Astrocyte (in vitro differentiated cells and primary cell): ENCODE data around the gene FCN2.

Experiments used
- EZH2 ChIP-seq: IDR thresholded peaks from 2 replicates; pipeline ENCODE4 v1.6.1; 2012; ENCODE audit warnings: mild to moderate bottlenecking, low read length, inconsistent platforms; ENCODE audit not compliant: insufficient read depth
- TF ChIP-seq, protein P1 (sequence below): IDR thresholded peaks from 2 replicates; pipeline ENCODE4 v1.5.1; 2011; ENCODE audit warnings: low read depth, mild to moderate bottlenecking, inconsistent platforms, low read length, moderate library complexity; ENCODE audit not compliant: insufficient read depth

DNA sequence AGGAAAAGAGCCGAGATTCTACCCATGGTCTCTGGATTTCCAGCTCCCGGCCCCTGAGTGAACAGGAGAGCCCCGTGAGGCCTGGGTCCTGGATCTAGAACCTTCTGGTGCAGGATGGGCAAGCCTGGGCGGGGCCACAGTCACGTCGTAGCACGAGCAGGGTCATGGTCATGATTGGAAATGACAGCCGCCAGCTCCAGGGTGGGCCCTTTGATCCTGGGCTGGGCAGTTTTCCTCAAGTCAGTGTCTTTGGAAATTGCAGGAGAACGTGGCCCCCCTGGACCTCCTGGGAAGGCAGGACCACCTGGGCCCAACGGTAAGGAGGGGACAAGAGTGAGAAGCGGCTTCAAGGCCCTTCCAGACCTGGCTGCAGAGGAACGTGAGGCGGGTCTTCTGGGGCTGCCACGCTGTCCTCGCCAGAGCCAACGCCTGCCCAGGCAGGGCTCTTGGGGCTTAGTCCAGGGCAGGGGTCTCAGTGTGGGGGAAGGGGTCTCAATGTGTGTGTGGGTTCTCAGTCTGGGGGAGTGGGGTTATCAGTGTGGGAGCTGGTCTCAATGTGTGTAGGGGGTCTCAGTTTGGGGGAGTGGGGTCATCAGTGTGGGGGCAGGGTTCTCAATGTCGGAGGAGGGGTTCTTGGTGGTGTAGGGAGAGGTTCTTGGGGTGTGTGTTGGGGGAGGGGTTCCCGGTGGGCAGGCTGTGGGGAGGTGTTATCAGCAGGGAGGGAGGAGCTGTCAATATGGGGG is 2.6 kb downstream of the FCN2 start:
- TF ChIP-seq EZH2, result no peak
- TF ChIP-seq, protein P1, sequence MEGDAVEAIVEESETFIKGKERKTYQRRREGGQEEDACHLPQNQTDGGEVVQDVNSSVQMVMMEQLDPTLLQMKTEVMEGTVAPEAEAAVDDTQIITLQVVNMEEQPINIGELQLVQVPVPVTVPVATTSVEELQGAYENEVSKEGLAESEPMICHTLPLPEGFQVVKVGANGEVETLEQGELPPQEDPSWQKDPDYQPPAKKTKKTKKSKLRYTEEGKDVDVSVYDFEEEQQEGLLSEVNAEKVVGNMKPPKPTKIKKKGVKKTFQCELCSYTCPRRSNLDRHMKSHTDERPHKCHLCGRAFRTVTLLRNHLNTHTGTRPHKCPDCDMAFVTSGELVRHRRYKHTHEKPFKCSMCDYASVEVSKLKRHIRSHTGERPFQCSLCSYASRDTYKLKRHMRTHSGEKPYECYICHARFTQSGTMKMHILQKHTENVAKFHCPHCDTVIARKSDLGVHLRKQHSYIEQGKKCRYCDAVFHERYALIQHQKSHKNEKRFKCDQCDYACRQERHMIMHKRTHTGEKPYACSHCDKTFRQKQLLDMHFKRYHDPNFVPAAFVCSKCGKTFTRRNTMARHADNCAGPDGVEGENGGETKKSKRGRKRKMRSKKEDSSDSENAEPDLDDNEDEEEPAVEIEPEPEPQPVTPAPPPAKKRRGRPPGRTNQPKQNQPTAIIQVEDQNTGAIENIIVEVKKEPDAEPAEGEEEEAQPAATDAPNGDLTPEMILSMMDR, result no peak
